Retinal pigment epithelial cell (primary cell): Measurements from ENCODE around the gene GTF2H4.
"Not testable (repeated sequence)": the region's sequence is repeated elsewhere in the genome, so short reads cannot be mapped to it uniquely, and the experiment has no call there.

Experiments
- DNase-seq: peaks from one replicate; pipeline ENCODE4 v3.0.0-alpha.2; 2010; ENCODE audit warnings: low read depth
- H3K4me3 ChIP-seq: 2 replicates; pipeline ENCODE4 v1.5.1; 2011; ENCODE audit warnings: mild to moderate bottlenecking, low read length, control low read depth, moderate library complexity
- TF ChIP-seq, protein P1 (sequence below): conservative IDR thresholded peaks from 2 replicates; pipeline ENCODE4 v1.5.1; 2011; ENCODE audit warnings: low read depth, low read length, control low read depth, inconsistent platforms

GTF2H4 gene

GRCh38 chr6:30871592-30872183 lies 36.3 kb upstream of the GTF2H4 start:
- no peak for DNase-seq
- TF ChIP-seq, protein P1, sequence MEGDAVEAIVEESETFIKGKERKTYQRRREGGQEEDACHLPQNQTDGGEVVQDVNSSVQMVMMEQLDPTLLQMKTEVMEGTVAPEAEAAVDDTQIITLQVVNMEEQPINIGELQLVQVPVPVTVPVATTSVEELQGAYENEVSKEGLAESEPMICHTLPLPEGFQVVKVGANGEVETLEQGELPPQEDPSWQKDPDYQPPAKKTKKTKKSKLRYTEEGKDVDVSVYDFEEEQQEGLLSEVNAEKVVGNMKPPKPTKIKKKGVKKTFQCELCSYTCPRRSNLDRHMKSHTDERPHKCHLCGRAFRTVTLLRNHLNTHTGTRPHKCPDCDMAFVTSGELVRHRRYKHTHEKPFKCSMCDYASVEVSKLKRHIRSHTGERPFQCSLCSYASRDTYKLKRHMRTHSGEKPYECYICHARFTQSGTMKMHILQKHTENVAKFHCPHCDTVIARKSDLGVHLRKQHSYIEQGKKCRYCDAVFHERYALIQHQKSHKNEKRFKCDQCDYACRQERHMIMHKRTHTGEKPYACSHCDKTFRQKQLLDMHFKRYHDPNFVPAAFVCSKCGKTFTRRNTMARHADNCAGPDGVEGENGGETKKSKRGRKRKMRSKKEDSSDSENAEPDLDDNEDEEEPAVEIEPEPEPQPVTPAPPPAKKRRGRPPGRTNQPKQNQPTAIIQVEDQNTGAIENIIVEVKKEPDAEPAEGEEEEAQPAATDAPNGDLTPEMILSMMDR, result no peak
- H3K4me3 ChIP-seq, result no peak overlapping the region

DNA sequence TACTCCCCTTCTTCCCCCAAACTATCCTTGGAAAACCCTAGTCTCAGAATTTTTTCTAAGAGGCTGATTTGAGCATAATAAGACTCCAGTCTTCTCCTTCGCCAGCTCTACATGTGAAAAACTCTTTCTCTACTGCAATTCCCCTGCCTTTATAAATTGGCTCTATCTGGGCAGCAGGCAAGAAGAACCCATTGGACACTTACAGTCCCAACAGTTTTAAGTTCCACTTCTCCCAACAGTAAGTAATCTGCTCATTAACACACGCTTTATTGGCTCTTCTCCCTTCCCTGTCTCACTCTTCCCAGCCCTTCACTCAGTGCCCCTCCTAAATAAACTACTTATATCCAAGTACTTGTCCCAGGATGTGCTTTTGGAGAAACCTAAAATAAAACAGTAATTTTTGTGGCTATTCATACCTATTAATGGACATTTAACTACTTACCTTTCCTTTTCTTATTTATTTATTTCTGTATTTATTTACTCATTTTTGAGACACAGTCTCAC lies 34.8 kb upstream of the GTF2H4 start:
- no peak overlapping the region for H3K4me3 ChIP-seq
- TF ChIP-seq, protein P1, result no peak

DNA sequence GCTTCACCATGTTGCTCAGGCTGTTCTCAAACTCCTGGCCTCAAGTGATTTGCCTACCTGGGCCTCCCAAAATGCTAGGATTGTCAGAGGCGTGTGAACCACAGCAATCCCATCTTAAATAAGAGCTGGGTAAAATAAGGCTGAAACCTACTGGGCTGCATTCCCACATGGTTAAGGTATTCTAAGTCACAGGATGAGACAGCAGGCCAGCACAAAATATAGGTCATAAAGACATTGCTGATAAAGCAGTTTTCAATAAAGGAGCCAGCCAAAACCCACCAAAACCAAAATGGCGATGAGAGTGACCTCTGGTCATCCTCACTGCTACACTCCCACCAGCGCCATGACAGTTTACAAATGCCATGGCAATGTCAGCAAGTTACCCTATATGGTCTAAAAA lies 34.2 kb upstream of the GTF2H4 start:
- DNase-seq, H3K4me3 ChIP-seq: not testable (repeated sequence)

More for the DNA sequence above, 34.8 kb upstream of the GTF2H4 start:
- DNase-seq, result no peak

GRCh38 chr6:30875244-30876038 lies 32.6 kb upstream of the GTF2H4 start:
- TF ChIP-seq, protein P1, result no peak
- DNase-seq, result no peak
- no peak overlapping the region for H3K4me3 ChIP-seq

GRCh38 chr6:30876039-30876730 lies 31.8 kb upstream of the GTF2H4 start:
- no peak overlapping the region for H3K4me3 ChIP-seq
- DNase-seq, result peak; percentile 81
- TF ChIP-seq, protein P1, result no peak

GRCh38 chr6:30877419-30878262 lies 30.4 kb upstream of the GTF2H4 start:
- no peak overlapping the region for H3K4me3 ChIP-seq
- no peak for DNase-seq
- TF ChIP-seq, protein P1, result peak; percentile 93
